SK-N-DZ (cell line): ENCODE results near the gene PKP4.

Experiments
- DNase-seq: peaks from one replicate; pipeline ENCODE4 v3.0.0-alpha.2; 2015; ENCODE audit warnings: low spot score

The PKP4 gene

GRCh38 chr2:158645299-158645698 lies 188.5 kb downstream of the PKP4 start:
- DNase-seq, result no peak

- no peak for DNase-seq
These were observed 190.9 kb downstream of the PKP4 start for GRCh38 chr2:158647436-158648231.

- DNase-seq, result no peak
These were observed 193.1 kb downstream of the PKP4 start for GRCh38 chr2:158649846-158650245.

GRCh38 chr2:158650646-158651357 lies 194.1 kb downstream of the PKP4 start:
- no peak for DNase-seq

GRCh38 chr2:158651358-158652057 lies 194.8 kb downstream of the PKP4 start:
- no peak for DNase-seq

GRCh38 chr2:158655628-158656027 lies 198.9 kb downstream of the PKP4 start:
- DNase-seq, result no peak

- DNase-seq, result no peak
These were observed 199.9 kb downstream of the PKP4 start for GRCh38 chr2:158656492-158657229.

GRCh38 chr2:158658396-158658795 lies 201.6 kb downstream of the PKP4 start:
- no peak for DNase-seq

- no peak for DNase-seq
These were observed 202.7 kb downstream of the PKP4 start for GRCh38 chr2:158659483-158659882.

GRCh38 chr2:158661231-158661630 lies 204.5 kb downstream of the PKP4 start:
- DNase-seq, result no peak

GRCh38 chr2:158662421-158662820 lies 205.7 kb downstream of the PKP4 start:
- DNase-seq, result no peak

GRCh38 chr2:158663796-158664195 lies 207.0 kb downstream of the PKP4 start:
- no peak for DNase-seq

- no peak for DNase-seq
These were observed 208.2 kb downstream of the PKP4 start for GRCh38 chr2:158664987-158665386.

GRCh38 chr2:158665536-158666302 lies 209.0 kb downstream of the PKP4 start:
- DNase-seq, result no peak

- DNase-seq, result no peak
These were observed 210.2 kb downstream of the PKP4 start for GRCh38 chr2:158666969-158667368.

- DNase-seq, result no peak
These were observed 210.8 kb downstream of the PKP4 start for GRCh38 chr2:158667586-158667985.

GRCh38 chr2:158668001-158668765 lies 211.4 kb downstream of the PKP4 start:
- DNase-seq, result no peak

GRCh38 chr2:158670292-158670691 lies 213.5 kb downstream of the PKP4 start:
- no peak for DNase-seq

- DNase-seq, result peak; percentile 53
These were observed 214.9 kb downstream of the PKP4 start for GRCh38 chr2:158671360-158672245.
